ENCODE results near the gene FLNC.

Gene FLNC

DNA sequence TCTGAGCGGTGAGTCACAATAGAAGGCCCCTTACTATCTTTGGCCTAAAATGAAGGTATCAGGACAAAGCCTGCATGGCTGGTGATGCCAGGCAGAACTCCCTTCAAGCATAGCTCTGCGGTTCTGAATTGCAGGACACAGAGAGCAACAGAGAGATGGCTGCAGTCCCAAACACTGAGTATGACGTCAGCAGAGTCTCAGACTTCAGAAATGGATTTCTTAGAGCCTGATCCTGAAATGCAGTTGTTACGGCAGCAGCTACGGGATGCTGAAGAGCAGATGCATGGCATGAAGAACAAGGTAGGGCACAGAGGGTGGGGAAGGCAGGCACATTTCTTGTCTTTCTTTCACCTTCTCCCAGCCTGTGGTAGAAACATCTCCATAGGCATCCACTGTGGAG is 25.0 kb upstream of the FLNC start:
- peak; percentile 2 for DNase-seq

- peak; percentile 56 for DNase-seq
Observed at GRCh38 chr7:128807191-128807590, 23.0 kb upstream of the FLNC start.

DNA sequence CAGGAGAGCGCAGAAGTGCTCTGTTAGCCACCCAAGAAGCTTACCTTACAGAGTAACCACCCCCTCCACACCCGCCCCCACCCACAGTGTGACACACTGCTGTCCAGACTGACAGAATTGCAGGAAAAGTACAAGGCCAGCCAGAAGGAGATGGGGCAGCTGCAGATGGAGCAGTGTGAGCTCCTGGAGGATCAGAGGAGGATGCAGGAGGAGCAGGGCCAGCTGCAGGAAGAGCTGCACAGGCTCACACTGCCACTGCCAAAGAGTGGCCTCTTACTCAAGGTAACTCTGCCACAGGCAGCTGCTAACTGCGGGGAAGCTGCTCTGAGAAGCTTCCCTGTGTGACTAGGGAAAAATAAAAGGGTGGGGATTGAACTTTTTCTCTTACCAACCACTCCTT is 20.8 kb upstream of the FLNC start:
- DNase-seq, result peak; percentile 40

GRCh38 chr7:128810473-128810872 is 19.7 kb upstream of the FLNC start:
- DNase-seq, result no peak

- DNase-seq, result no peak
Observed at GRCh38 chr7:128810997-128811396, 19.2 kb upstream of the FLNC start.

DNA sequence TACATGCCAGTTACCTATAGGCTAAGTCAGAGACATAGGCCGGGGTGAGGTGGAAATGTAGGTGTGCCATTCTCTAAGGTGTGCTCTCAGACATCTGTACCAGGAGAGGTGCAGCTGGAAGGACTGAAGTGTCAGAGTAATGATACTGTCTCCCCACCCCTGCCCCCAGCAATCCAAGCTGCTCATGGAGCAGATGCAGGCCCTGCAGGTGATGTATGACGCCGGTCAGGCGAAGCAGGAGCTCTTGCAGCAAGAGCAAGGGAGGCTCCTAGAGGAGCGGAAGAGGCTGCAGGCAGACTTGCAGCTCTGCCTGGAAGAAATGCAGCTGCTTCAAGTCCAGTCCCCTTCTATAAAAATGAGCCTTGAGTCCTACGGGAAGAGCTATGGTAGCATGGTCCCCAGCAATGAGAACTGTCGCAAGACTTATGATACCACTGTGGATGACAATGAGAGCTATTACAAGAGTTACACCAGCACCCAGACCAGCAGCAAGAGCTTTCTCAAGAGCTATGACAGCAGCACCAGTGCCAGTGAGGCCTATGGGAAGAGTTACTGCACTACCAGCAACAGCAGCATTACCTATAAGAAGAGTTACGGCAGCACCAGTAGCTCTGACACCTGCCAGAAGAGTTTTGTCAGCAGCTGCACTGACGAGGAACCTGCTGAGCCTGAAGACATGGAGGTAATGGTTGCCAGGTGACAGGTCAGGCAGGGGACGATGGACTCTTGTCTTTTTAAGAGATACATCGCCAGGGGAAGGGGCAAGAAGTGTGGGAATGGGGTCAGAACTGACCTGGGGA is 18.4 kb upstream of the FLNC start:
- DNase-seq, result peak; percentile 32

GRCh38 chr7:128812514-128813168 is 17.6 kb upstream of the FLNC start:
- no peak for DNase-seq

DNA sequence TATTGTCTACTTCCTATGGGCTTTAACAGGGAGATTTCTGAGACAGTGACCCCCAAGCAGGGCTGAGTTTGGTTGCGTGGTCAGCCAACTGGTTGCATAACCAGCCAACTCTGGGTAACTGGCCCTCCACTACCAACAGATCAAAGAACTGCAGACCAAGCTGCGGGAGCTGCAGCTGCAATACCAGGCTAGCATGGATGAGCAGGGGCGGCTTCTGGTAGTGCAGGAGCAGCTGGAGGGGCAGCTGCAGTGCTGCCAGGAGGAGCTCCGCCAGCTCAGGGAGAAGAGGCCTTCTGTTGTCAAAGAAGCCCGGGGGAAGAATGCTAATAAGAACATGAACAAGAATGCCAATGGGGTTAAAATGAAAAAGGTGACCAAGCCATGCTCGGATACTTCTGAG is 15.7 kb upstream of the FLNC start:
- no peak for DNase-seq

- DNase-seq, result no peak
Observed at GRCh38 chr7:128815289-128815942, 14.8 kb upstream of the FLNC start.

GRCh38 chr7:128818694-128819093 is 11.5 kb upstream of the FLNC start:
- DNase-seq, result no peak

- no peak for DNase-seq
Observed at GRCh38 chr7:128821724-128822123, 8.5 kb upstream of the FLNC start.

DNA sequence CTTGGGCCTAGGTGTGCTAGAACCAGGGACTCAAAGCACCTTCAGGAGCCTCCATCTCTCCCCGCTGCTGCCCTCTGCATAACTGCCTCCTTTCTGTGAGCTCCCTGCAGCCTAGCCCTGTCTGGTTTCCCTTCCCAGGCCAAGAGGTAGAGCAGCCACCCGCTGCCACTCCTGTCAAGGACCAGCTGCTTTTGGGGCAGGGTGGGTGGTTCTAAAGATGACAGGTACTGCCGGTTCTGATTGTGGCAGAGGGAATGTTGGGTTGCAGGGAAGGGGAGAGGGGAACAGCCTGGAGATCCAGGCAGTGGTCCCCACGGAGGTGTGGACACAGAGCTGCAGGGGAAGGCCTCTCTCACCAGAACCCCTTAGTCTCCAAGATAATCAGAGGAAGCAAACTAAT is 3.7 kb upstream of the FLNC start:
- DNase-seq, result no peak

DNA sequence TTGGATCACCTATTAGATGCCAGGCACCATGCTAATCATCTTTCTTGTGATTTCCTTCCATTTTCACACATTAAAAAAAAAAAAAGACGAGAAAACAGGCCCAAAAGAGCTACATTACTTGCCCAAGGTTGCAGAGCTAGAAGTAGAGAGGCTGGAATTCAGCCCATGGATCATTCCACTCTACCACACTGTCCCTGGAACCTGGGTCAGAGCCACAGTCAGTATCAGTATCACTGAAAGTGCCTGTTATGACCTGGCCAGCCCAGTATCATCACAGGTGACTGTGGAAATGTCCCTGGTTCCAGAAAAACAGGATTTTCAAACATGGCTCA is 3.3 kb upstream of the FLNC start:
- no peak for DNase-seq

GRCh38 chr7:128827248-128827958 is 2.8 kb upstream of the FLNC start:
- no peak for DNase-seq

GRCh38 chr7:128827971-128828711 is 2.1 kb upstream of the FLNC start:
- DNase-seq, result no peak

DNA sequence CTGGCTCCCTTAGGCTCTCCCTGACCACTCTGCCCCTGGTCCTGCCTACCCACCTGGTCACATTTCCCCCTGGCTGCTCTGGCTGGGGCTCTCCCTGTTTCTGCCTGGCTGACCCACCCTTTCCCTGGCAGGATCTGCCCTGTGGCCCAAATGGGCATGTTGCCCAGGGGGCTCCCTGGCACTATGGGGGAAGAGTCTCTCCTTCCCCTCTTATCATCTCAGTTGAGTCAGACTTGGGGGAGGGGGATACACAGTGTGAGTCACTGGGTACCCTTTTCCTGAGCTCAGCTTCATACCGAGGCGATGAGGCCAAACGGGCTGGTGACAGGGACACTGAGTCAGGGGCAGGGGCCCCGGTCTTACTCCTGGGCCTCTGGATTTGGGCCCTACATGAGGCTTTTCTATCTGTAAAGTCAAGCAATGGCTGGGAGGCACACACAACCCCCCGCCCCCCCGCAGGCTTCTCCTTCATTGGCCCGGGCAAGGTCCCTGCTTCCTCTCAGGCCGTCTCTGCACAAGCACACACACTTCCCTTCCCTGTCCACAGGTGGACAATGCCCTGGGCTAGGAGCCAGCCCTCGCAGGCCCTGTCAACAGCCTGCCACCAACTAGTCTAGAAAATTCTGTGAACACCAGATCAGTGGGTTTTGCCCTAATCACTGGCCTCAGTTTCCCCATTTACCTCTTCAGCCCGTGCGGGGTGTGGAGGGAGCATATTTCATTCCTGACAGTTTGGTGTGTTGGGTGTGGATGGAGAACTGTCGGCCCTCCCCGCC is 627 bp upstream of the FLNC start:
- DNase-seq, result no peak

DNA sequence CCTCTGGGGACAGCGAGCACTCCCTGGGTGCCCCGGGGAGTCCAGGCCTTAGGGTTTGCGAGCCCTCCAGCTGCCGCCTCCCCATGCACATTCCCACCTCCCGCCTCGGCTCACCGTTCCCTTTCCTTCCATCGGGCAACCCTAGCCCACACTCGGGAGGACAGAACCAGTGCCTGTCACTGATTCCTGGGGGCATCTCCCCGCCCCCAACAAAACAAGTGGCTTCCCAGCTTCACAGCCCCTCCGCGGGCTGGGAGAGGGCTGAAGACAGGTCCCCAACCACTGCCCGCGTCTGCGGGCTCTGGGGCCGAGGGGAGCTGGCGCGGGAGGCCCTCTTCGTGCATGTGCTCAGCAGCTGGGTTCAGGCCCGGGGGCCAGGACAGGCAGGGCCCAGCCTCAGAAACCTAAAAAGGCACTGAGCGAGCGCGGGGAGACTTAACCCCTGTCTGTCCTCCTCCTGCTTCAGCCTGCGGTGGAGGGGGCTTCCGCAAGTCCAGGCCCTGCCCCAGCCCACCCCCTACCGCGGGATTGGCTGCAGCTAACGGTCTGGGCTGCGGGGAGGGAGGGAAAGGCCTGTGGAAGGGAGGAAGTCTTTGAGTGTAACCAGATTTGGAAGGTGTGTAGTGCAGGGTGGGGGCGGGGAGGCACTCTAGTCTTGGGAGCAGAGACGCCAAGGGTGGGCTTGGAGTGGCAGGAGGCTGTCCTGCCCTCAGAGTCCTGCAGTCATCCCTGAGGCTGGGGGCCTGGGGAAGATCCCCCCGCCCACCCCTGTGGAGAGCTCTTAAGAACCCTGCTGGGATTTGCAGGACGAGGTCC is 1.2 kb downstream of the FLNC start:
- DNase-seq, result peak; percentile 92

DNA sequence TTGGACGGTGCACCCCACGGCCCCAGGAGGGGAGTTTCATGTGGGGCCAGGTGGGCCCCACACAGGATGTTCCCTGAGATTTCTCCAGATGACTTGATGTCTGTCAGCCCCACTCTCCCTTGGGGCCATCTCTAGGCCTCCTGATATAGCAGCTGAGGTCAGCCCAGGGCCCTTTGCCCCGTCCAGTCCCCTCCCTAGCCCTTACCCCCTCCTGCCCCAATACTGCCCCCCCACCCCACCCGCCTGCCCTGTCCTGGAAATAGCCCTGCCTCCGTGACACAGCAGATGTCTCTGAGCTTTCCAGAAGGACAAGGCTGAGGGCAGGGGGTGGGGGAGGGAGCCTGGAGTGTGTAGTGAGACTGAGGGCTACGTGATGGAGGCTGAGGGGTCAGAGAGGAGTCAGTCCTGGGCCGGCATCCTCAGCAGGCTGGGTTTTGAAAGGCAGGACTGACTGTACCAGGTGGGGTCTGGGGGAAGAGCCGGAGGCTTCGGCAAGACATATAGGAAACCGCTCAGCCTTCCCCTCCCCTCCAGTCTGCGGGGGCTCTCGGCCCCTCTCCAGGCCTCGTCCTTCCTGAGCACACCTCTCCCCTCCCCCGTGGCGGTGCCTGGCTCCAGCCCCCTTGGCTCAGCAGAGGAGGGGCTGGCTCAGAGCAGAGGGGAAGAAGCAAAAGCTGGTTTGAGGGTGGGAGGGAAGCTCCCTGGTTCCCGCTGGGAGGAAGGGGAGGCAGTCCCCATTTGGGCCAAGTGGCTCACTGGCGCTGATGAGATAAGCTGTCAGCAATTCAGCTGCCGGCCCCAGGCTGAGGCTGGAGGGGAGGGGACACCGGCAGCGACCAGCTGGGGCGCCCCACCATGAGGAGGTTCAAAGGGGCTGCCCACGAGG is 2.0 kb downstream of the FLNC start:
- peak; percentile 88 for DNase-seq

GRCh38 chr7:128832880-128833147 is 2.6 kb downstream of the FLNC start:
- DNase-seq, result no peak
